DLD1 (cell line): ENCODE data around the gene TPT1.
"Not testable (repeated sequence)": the region's sequence is repeated elsewhere in the genome, so short reads cannot be mapped to it uniquely, and the experiment has no call there.

Experiments used
- in situ Hi-C: cut with HindIII; loops from 2 replicates; pipeline ENCODE4 v1.10.0; 2017; ENCODE audit warnings: low sequenced_read_pairs

TPT1 gene

DNA sequence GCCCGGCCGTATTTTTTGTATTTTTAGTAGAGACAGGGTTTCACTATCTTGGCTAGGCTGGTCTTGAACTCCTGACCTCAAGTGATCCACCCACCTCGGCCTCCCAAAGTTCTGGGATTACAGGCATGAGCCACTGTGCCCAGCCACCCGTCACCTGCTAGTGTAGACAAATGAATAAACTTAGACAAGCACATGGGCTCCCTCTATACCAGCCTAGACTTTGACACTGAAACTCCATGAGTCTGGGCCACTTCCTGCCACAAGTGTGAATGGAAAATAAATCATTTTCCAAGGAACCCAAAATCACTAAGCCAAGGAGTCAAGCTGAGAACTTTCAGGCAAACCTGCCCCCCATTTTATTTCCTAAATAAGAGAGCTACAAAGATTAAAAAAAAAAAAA is 27.0 kb upstream of the TPT1 start:
- in situ Hi-C loops: no loop called here

DNA sequence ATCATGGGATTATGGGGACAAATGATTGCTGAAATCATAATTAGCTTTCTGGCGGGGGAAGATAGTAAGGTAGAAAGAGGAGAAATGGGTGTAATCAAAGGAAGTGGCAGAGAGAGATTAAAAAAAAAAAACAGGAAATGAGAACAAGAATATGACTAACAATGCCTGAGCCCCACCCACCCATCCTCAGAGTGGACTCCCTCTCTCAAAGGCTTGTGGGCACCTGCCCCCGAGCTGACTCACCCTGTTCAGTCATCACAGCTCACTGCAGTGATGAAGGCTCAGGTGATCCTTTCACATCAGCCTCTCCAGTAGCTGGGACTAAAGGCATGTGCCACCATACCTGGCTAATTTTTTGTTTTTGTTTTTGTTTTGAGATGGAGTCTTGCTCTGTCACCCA is 26.4 kb upstream of the TPT1 start:
- in situ Hi-C loops: no loop called here

DNA sequence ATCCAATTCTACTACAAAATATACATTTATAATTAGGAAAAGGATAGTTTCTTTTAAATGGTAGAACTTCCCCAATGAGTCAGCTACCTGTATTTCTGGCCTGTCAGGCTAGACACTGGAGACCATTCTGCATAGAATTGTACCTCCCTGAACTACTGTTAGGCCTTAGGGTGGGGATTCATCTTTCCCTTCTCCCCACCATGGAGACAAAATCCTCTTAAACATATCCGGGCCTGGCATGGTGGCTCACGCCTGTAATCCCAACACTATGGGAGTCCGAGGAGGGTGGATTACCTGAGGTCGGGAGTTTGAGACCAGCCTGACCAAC is 24.5 kb upstream of the TPT1 start:
- in situ Hi-C loops: no loop called here

DNA sequence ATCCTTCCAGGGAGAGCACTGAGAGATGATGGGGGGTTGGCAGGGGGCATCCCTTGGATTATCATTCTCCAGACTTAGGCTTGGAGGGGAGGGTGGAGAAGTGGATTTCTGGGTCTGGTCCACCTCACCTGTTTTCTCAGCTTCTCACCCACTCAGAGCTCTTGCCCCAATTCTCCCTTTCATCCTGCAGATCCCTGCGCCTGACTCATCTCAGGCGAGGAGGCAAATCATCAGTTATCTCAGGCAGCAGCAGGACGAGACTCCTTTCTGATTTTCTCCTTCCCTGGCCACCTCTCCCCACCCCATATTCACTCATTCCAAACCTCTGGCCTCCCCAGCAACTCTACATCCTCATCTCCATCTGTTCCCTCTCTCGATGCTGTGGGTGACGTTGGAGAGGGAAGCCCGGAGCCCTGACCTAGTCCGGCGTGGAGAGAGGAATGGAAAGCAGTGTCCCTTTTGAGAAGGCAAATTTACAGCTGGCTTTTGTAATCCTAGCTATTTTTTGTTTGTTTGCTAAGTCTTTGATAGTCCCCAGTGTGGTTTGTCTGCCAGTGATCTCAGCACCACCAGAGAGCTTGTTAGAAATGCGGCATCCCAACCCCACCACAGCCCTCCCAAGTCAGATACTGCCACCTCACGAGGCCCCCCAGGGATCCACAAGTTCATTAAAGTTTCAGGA is 24.0 kb upstream of the TPT1 start:
- in situ Hi-C loops: no loop called here

- in situ Hi-C loops: no loop called here
Measured at GRCh38 chr13:45362939-45363338, 22.0 kb upstream of the TPT1 start.

GRCh38 chr13:45361596-45362206 is 20.7 kb upstream of the TPT1 start:
- in situ Hi-C loops: no loop called here

- in situ Hi-C loops: no loop called here
Measured at GRCh38 chr13:45356966-45357672, 16.1 kb upstream of the TPT1 start.

GRCh38 chr13:45353895-45354294 is 12.9 kb upstream of the TPT1 start:
- in situ Hi-C loops: no loop called here

DNA sequence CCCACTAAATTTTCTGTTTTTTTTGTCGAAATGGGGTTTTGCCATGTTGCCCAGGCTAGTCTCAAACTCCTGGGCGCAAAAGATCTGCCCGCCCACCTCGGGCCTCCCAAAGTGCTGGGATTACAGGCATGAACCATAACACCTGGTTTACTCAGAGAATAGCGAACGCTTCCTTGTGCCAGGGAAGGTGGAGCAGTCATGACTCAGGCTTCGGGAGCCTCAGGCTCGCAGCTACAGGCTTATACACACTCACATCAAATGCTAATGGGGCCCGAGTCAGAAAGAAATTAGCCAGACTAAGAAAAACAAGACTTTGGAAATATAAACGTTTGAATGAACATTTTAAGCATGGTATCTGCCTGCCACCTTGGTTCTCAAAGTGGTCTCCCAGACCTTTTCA is 11.0 kb upstream of the TPT1 start:
- in situ Hi-C loops: no loop called here

GRCh38 chr13:45350152-45350551 is 9.2 kb upstream of the TPT1 start:
- in situ Hi-C loops: no loop called here

GRCh38 chr13:45349438-45349837 is 8.5 kb upstream of the TPT1 start:
- in situ Hi-C loops: no loop called here

DNA sequence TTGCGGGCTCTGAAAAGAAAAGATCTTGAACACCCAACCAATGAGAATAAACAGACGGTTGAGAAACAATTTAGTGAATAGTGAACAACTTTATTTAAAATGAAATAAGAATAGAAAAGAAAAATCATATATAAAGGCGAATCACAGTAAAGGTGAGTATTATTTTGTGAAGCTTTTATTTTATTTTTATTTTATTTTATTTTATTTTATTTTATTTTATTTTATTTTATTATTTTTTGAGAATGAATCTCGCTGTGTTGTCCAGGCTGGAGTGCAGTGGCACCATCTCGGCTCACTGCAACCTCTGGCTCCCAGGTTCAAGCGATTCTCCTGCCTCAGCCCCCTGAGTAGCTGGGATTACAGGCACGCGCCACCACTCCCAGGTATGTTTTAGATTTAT is 3.1 kb upstream of the TPT1 start:
- in situ Hi-C loops: not testable (repeated sequence)

DNA sequence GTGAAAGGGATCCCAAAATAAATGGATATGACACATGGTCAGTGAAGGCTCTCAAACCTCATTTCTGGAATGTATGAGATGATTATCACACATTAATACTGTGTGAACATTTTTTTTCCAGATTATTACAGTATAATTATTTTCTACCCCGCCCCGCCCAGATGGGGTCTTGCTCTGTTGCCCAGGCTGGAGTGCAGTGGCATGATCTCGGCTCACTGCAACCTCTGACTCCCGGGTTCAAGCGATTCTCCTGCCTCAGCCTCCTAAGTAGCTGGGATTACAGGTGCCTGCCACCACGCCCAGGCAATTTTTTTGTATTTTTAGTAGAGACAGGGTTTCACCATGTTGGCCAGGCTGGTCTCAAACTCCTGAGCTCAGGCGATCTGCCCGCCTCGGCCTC is 2.1 kb upstream of the TPT1 start:
- in situ Hi-C loops: not testable (repeated sequence)

DNA sequence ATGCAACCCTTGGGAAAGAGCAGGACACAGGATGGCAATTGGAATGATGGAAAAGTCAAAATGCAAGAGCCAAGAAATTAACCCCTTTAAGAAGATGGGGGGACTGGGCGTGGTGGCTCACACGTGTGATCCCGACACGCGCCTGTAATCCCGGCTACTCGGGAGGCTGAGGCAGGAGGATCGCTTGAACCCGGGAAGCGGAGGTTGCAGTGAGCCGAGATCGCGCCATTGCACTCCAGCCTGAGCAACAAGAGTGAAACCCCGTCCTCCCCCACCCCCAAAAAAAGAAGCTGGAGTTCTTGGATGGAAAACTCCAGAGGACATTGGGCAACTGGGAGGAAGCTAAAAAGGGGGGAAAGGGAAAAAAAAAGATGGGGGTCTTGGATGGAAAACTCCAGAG is 1.7 kb upstream of the TPT1 start:
- in situ Hi-C loops: not testable (repeated sequence)

- in situ Hi-C loops: no loop called here
Measured at GRCh38 chr13:45341799-45342500, 967 bp upstream of the TPT1 start.

DNA sequence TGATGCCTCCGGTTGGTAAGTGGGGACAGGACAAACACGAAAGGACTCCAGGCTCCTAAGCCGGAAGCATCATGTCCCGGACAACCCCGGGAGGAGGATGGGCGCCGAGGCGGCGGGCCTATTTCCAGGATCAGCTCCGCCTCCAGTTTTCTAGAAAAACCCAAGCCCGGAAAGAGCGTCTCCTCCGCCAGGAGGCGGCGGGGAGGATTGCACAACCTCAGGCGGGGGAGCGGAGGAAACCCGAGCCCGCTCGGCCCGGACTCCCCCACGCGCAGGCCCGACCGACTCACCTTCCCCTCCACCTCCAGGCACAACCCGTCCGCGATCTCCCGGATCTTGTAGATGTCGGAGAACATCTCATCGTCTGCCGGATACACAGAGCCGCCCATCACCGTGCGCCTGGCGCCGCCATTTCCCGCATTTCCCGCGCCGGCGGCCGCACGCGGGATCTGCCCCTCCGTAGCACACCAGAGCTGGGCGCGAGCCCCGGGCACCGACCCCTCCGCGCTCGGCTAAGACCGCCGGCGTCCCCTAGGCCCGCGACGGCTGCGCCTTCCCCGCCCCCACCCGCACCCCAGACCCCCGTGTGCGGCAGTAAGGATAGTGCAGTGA is 455 bp downstream of the TPT1 start:
- in situ Hi-C loops: no loop called here

- in situ Hi-C loops: no loop called here
Measured at GRCh38 chr13:45339867-45340266, 1.1 kb downstream of the TPT1 start.

GRCh38 chr13:45339399-45339798 is 1.6 kb downstream of the TPT1 start:
- in situ Hi-C loops: no loop called here

DNA sequence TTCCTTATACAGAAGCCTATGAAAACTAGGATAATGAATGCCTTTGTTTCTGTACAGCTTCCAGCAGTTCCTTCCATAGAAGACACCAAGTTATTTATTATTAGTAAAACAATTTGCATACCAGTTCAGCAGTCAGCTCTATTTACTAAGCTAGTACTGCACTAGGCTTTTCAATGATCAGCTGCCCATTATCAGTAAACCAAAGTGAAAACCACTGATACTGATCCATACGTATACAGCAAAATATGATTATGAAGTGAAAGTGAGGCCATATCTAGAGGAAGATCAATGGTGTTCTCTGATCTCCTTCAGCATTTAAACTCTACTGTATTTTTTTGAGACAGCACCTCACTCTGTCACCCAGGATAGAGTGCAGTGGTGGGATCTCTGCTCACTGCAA is 3.2 kb downstream of the TPT1 start:
- in situ Hi-C loops: no loop called here

GRCh38 chr13:45337395-45337794 is 3.6 kb downstream of the TPT1 start:
- in situ Hi-C loops: no loop called here

GRCh38 chr13:45336025-45336800 is 4.8 kb downstream of the TPT1 start:
- in situ Hi-C loops: no loop called here
